PC-9 (cell line): ENCODE results near the gene PARN. TPM values are rescaled to one million over a fixed set of nuclear protein-coding genes. Genes with fewer than 3 reads are reported as not detected.
"Not testable (repeated sequence)": the region's sequence is repeated elsewhere in the genome, so short reads cannot be mapped to it uniquely, and the experiment has no call there.

Source experiments
- BruUV-seq: library from RNA; stranded (reverse); fragments of 400-500 nt; replicated peaks from 2 replicates; lab custom pipeline; 2021; lab: Mats Ljungman, UMichigan
- CTCF ChIA-PET: fragments of 300-600 bp; sonication (Branson Sonifier 250); formaldehyde crosslinking; loops from one replicate; lab custom pipeline; 2022; ENCODE audit warnings: antibody characterized with exemption; lab: Charles Lee
- POLR2A ChIA-PET: fragments of 300-600 bp; sonication (Branson Sonifier 250); formaldehyde crosslinking; loops from one replicate; lab custom pipeline; 2022; ENCODE audit warnings: antibody characterized with exemption; ENCODE audit not compliant: unreplicated experiment; lab: Charles Lee
- DNase-seq, 2 experiments: peaks; one replicate each; pipeline versions ENCODE4 v3.0.0 to v3.0.0-alpha.2; 2015 to 2022; ENCODE audit warnings: mixed read lengths in 1 of 2
- H2AFZ ChIP-seq: fragments of 200-600 bp; sonication (generic); 2 replicates; pipeline ENCODE4 v1.8.1; 2017; ENCODE audit warnings: antibody characterized with exemption
- H3F3A ChIP-seq: fragments of 200-600 bp; sonication (generic); 2 replicates; pipeline ENCODE4 v1.8.1; 2017; ENCODE audit warnings: antibody characterized with exemption, mild to moderate bottlenecking, low read depth; ENCODE audit not compliant: insufficient read depth
- H3K27ac ChIP-seq: fragments of 200-600 bp; sonication (generic); 2 replicates; pipeline ENCODE4 v1.6.1; 2016; ENCODE audit warnings: mixed run types
- H3K27me3 ChIP-seq: fragments of 200-600 bp; sonication (generic); 2 replicates; pipeline ENCODE4 v1.6.1; 2016; ENCODE audit warnings: low read depth, mixed run types; ENCODE audit not compliant: insufficient read depth
- H3K36me3 ChIP-seq: fragments of 200-600 bp; sonication (generic); 2 replicates; pipeline ENCODE4 v1.6.1; 2016; ENCODE audit warnings: low read depth, mixed run types
- H3K4me1 ChIP-seq: fragments of 200-600 bp; sonication (generic); replicated peaks from 2 replicates; pipeline ENCODE4 v1.6.1; 2016; ENCODE audit warnings: mixed run types; ENCODE audit not compliant: insufficient read depth
- H3K4me2 ChIP-seq: fragments of 200-600 bp; sonication (generic); 2 replicates; pipeline ENCODE4 v1.6.1; 2017; ENCODE audit warnings: mixed run types
- H3K4me3 ChIP-seq: fragments of 200-600 bp; sonication (generic); 2 replicates; pipeline ENCODE4 v1.6.1; 2016; ENCODE audit warnings: mixed run types
- H3K79me2 ChIP-seq: fragments of 200-600 bp; sonication (generic); 2 replicates; pipeline ENCODE4 v1.6.1; 2017; ENCODE audit warnings: low read depth, mixed run types
- H3K9me2 ChIP-seq: fragments of 200-600 bp; sonication (generic); 2 replicates; pipeline ENCODE4 v1.8.1; 2017; ENCODE audit warnings: mild to moderate bottlenecking; ENCODE audit not compliant: insufficient read depth
- H3K9me3 ChIP-seq: fragments of 200-600 bp; sonication (generic); 2 replicates; pipeline ENCODE4 v1.8.1; 2016; ENCODE audit warnings: low read depth; ENCODE audit not compliant: insufficient read depth
- H4K20me1 ChIP-seq: fragments of 200-600 bp; sonication (generic); 2 replicates; pipeline ENCODE4 v1.8.1; 2017; ENCODE audit not compliant: insufficient read depth
- CTCF ChIP-seq: fragments of 200-600 bp; sonication (generic); conservative IDR thresholded peaks from 2 replicates; pipeline ENCODE4 v1.6.1; 2017; ENCODE audit warnings: mixed run types, antibody characterized with exemption, mild to moderate bottlenecking, moderate library complexity
- EZH2 ChIP-seq: fragments of 200-600 bp; sonication (generic); IDR thresholded peaks from 2 replicates; pipeline ENCODE4 v1.8.0; 2017; ENCODE audit warnings: antibody characterized with exemption, low read depth
- intact Hi-C: fragments of 100-400 bp; cut with micrococcal nuclease; formaldehyde crosslinking; loops from one replicate; pipeline ENCODE4 v1.10.0; 2022; ENCODE audit not compliant: unreplicated experiment
- total RNA-seq: library from RNA; stranded (reverse); gene quantifications from 2 replicates; pipeline ENCODE4 v1.2.3, GENCODE V29; 2021

Gene PARN
- total RNA-seq, 1 experiment from 2014 or later = 53.0 TPM

- ChIA-PET POLR2A (interaction anchor here (0.7 to 1.0 kb wide), 5 partner anchors 28 to 102 kb away, joined by 3 to 35 read pairs (median 4); no protein-coding TSS in a partner anchor), CTCF (no interaction called here)
- no peak for TF ChIP-seq EZH2
- TF ChIP-seq CTCF = no peak
- peaks cover 13% of the 10 kb centered on the region; the same call in 1 of the 2 replicates for H3K79me2 ChIP-seq
- H3K4me2 ChIP-seq = peak overlapping the region; percentile 82
- H3K36me3 ChIP-seq = no peaks in the 10 kb centered on the region
- peak overlapping the region; percentile 45 for H3K4me3 ChIP-seq
- H3K27ac ChIP-seq = peak overlapping the region; percentile 92
- H4K20me1 ChIP-seq = no peaks in the 10 kb centered on the region
- H2AFZ ChIP-seq = peak overlapping the region; percentile 71; the same call in 1 of the 2 replicates
- DNase-seq = peak; percentile 83 to 85
- BruUV-seq = TSS peak; percentile 91
- no peaks in the 10 kb centered on the region for H3K27me3 ChIP-seq
- intact Hi-C loops = loop anchor here (1.0 to 2.0 kb wide), 3 partner anchors 35 to 102 kb away; no protein-coding TSS in a partner anchor
- no peaks in the 10 kb centered on the region for H3K9me2 ChIP-seq
- H3F3A ChIP-seq = peaks cover 43% of the 10 kb centered on the region
- no peaks in the 10 kb centered on the region for H3K9me3 ChIP-seq
- H3K4me1 ChIP-seq = peaks cover 51% of the 10 kb centered on the region
These were observed 230.4 kb downstream of the PARN start for GRCh38 chr16:14399378-14400284.

- DNase-seq = no peak
- BruUV-seq = no TSS peak
- Histone ChIP-seq H3K9me3 (no peaks in the 10 kb centered on the region), H3K9me2 (no peaks in the 10 kb centered on the region), H3K36me3 (no peaks in the 10 kb centered on the region), H3F3A (peaks cover 43% of the 10 kb centered on the region), H3K4me1 (peaks cover 51% of the 10 kb centered on the region), H3K27ac (peak overlapping the region; percentile 92), H2AFZ (no peak overlapping the region), H3K27me3 (no peaks in the 10 kb centered on the region), H3K4me3 (no peak overlapping the region), H3K79me2 (peaks cover 13% of the 10 kb centered on the region; the same call in 1 of the 2 replicates), H4K20me1 (no peaks in the 10 kb centered on the region), H3K4me2 (peak overlapping the region; percentile 82)
- CTCF ChIA-PET = interaction anchor here (1.0 kb wide), 1 partner anchor 28 kb away, joined by 3 read pairs; no protein-coding TSS in a partner anchor
- POLR2A ChIA-PET = interaction anchor here (0.6 kb wide), 2 partner anchors 29 to 35 kb away, joined by 7 read pairs; no protein-coding TSS in a partner anchor
- TF ChIP-seq CTCF = no peak
- intact Hi-C loops = loop anchor here (2.0 kb wide), 2 partner anchors 33 to 95 kb away; no protein-coding TSS in a partner anchor
These were observed 231.9 kb downstream of the PARN start for GRCh38 chr16:14398014-14398717.

- H3K79me2 ChIP-seq, H4K20me1 ChIP-seq, H3K9me3 ChIP-seq, H3K9me2 ChIP-seq, DNase-seq, H3K4me3 ChIP-seq, intact Hi-C loops, BruUV-seq, POLR2A ChIA-PET, H2AFZ ChIP-seq, H3K27ac ChIP-seq, H3K4me2 ChIP-seq, H3K36me3 ChIP-seq, H3K27me3 ChIP-seq: not testable (repeated sequence)
- Histone ChIP-seq H3K4me1 (peaks cover 42% of the 10 kb centered on the region), H3F3A (peaks cover 32% of the 10 kb centered on the region)
- CTCF ChIA-PET = interaction anchor here (0.6 kb wide), 1 partner anchor 110 kb away, joined by 5 read pairs; no protein-coding TSS in a partner anchor
These were observed 234.3 kb downstream of the PARN start for GRCh38 chr16:14395710-14396304.
